Skin of body (tissue), 1 donor: ENCODE results near the gene ODR4. TPM values are rescaled to one million over a fixed set of nuclear protein-coding genes. Genes with fewer than 3 reads are reported as not detected.

ENCODE experiments used
- total RNA-seq: library from RNA; depleted of rRNA; stranded (reverse); fragments of >200 nt; gene quantifications from one replicate; pipeline ENCODE4 v1.2.3, GENCODE V29; 2014

ODR4 gene
- total RNA-seq, 1 donor from 2014 or later = 34.5 TPM

Other genes with a start within 250 kb of the ODR4 start
- gene PRG4, start 79.6 kb upstream of the ODR4 start, total RNA-seq = 0.10 TPM
- 87.7 TPM for gene TPR, start 585 bp upstream of the ODR4 start, total RNA-seq
- not detected for gene PDC, start 85.3 kb downstream of the ODR4 start, total RNA-seq